Measurements from ENCODE around the gene MAIP1.
A peak's percentile ranks its signal among the peaks of the same experiment; 100 is the strongest.

MAIP1 gene

DNA sequence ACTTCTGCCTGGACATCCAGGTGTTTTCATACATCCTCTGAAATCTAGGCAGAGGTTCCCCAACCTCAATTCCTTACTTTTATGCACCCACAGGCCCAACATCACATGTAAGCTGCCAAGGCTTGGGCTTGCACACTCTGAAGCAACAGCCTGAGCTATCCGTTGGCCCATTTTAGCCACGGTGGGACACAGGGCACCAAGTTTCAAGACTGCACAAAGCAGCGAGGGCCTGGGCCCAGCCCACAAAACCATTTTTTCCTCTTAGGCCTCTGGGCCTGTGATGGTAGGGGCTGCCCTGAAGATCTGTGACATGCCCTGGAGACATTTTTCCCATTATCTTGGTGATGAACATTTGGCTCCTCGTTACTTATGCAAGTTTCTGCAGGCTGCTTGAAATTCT, 38.4 kb upstream of the MAIP1 start:
- H2BK120ac ChIP-seq (ENCODE audit: insufficient read depth, low read length, poor library complexity), result no peak overlapping the region
- no peak overlapping the region for H3K18ac ChIP-seq (ENCODE audit: low read length)
- no peak overlapping the region for H2AK5ac ChIP-seq (ENCODE audit: low read length)
- WGBS (ENCODE audit: extremely low coverage, insufficient coverage, insufficient read length), result no CpG with 5 or more reads among the region's 4 CpGs
- no peak overlapping the region for H2BK5ac ChIP-seq (ENCODE audit: low read depth, low read length, poor library complexity)
- H3K23ac ChIP-seq (ENCODE audit: low read length), result no peak overlapping the region
- H3K27ac ChIP-seq (ENCODE audit: low read depth, low read length), result no peak overlapping the region
- H3K79me1 ChIP-seq (ENCODE audit: low read length), result peaks cover under 1% of the 10 kb centered on the region
- H3K4me3 ChIP-seq (ENCODE audit: low read depth, low read length), result no peak overlapping the region
- no peak overlapping the region for H4K12ac ChIP-seq (ENCODE audit: low read depth, low read length)
- no peak overlapping the region for H4K8ac ChIP-seq (ENCODE audit: low read depth, low read length)
- H2BK12ac ChIP-seq (ENCODE audit: low read length), result no peak overlapping the region
- H2AFZ ChIP-seq (ENCODE audit: insufficient read depth, low read length, poor library complexity), result no peak overlapping the region
- peaks cover 10% of the 10 kb centered on the region for H3K79me2 ChIP-seq (ENCODE audit: control insufficient read depth, insufficient read depth, low read length, poor library complexity)
- H3K9me3 ChIP-seq (ENCODE audit: insufficient read depth, low read depth, low read length), result peaks cover 6% of the 10 kb centered on the region
- peaks cover 12 to 17% of the 10 kb centered on the region in 2 experiments for H3K36me3 ChIP-seq (ENCODE audit: control insufficient read depth in 1 of 2, insufficient read depth in 2 of 2, low read length in 2 of 2)
- H3K4ac ChIP-seq (ENCODE audit: low read depth, low read length), result peak overlapping the region; percentile 78
- H3K9ac ChIP-seq (ENCODE audit: low read length), result no peak overlapping the region
- peaks cover under 1 to 10% of the 10 kb centered on the region in 2 experiments for H3K4me1 ChIP-seq (ENCODE audit: control insufficient read depth in 1 of 2, insufficient read depth in 2 of 2, low read length in 2 of 2)
- H3K4me2 ChIP-seq (ENCODE audit: low read length), result no peak overlapping the region
- H4K91ac ChIP-seq (ENCODE audit: low read depth, low read length), result no peak overlapping the region
- DNase-seq, result no peak
- H3K14ac ChIP-seq (ENCODE audit: low read length), result no peak overlapping the region
- H3K27me3 ChIP-seq (ENCODE audit: insufficient read depth, low read length), result no peaks in the 10 kb centered on the region

DNA sequence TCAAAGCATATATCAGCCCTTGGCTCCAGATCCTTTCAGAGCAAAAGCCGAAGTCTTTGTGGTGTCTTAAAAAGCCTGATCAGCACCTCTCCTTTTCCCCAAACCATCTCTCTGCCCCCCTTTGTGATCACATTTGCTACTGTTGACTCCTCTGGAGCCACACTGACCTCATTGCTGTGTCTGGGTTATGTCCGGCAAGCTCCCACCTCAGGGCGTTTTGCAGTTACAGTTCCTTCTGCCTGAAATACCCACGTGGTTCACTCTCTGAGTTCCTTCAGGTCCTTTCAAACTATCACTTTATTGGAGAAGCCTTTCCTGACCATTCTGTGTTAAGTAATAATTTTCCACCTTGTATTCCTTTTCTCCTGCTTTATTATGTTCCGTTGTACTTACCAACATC, 32.5 kb upstream of the MAIP1 start:
- Histone ChIP-seq H3K27me3 (ENCODE audit: insufficient read depth, low read length) (no peaks in the 10 kb centered on the region), H4K12ac (ENCODE audit: low read depth, low read length) (no peak overlapping the region), H2AFZ (ENCODE audit: insufficient read depth, low read length, poor library complexity) (no peak overlapping the region), H3K4me1 (ENCODE audit: control insufficient read depth in 1 of 2, insufficient read depth in 2 of 2, low read length in 2 of 2) (peaks cover 3 to 11% of the 10 kb centered on the region in 2 experiments), H2BK120ac (ENCODE audit: insufficient read depth, low read length, poor library complexity) (no peak overlapping the region), H2BK5ac (ENCODE audit: low read depth, low read length, poor library complexity) (no peak overlapping the region), H3K4ac (ENCODE audit: low read depth, low read length) (no peak overlapping the region), H3K18ac (ENCODE audit: low read length) (no peak overlapping the region), H4K8ac (ENCODE audit: low read depth, low read length) (no peak overlapping the region), H3K27ac (ENCODE audit: low read depth, low read length) (peak overlapping the region; percentile 37), H2AK5ac (ENCODE audit: low read length) (no peak overlapping the region), H3K79me2 (ENCODE audit: control insufficient read depth, insufficient read depth, low read length, poor library complexity) (peaks cover 5% of the 10 kb centered on the region), H3K23ac (ENCODE audit: low read length) (no peak overlapping the region), H3K14ac (ENCODE audit: low read length) (no peak overlapping the region), H3K36me3 (ENCODE audit: control insufficient read depth in 1 of 2, insufficient read depth in 2 of 2, low read length in 2 of 2) (peaks cover 6 to 9% of the 10 kb centered on the region in 2 experiments), H3K4me3 (ENCODE audit: low read depth, low read length) (no peak overlapping the region), H2BK12ac (ENCODE audit: low read length) (no peak overlapping the region), H3K9me3 (ENCODE audit: insufficient read depth, low read depth, low read length) (no peaks in the 10 kb centered on the region), H3K79me1 (ENCODE audit: low read length) (peaks cover 2% of the 10 kb centered on the region), H4K91ac (ENCODE audit: low read depth, low read length) (no peak overlapping the region), H3K4me2 (ENCODE audit: low read length) (peak overlapping the region; percentile 42), H3K9ac (ENCODE audit: low read length) (no peak overlapping the region)
- peak in 1 of 2 donors; percentile 6 for DNase-seq
- no CpG with 5 or more reads among the region's 5 CpGs for WGBS (ENCODE audit: extremely low coverage, insufficient coverage, insufficient read length)

DNA sequence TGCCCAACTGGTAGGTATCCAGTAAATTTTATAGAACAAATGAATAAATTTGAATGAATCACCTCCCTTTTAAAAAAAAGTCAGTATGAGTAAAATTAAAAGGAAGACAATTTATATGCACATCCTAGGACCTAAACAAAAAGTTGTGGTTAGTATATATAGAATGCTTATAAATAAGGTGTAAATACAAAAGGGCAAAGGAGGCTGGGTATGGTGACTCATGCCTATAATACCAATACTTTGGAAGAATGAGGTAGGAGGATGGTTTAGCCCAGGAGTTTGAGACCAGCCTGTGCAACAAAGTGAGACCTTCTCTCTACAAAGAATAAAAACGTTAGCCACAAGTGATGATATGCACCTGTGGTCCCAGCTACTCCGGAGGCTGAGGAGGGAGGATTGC, 31.5 kb upstream of the MAIP1 start:
- Histone ChIP-seq H3K4me3 (ENCODE audit: low read depth, low read length) (no peak overlapping the region), H3K4me1 (ENCODE audit: control insufficient read depth in 1 of 2, insufficient read depth in 2 of 2, low read length in 2 of 2) (peaks cover 3 to 11% of the 10 kb centered on the region in 2 experiments), H3K23ac (ENCODE audit: low read length) (no peak overlapping the region), H3K4ac (ENCODE audit: low read depth, low read length) (peak overlapping the region; percentile 78), H3K79me2 (ENCODE audit: control insufficient read depth, insufficient read depth, low read length, poor library complexity) (peaks cover 5% of the 10 kb centered on the region), H4K8ac (ENCODE audit: low read depth, low read length) (no peak overlapping the region), H2BK12ac (ENCODE audit: low read length) (no peak overlapping the region), H3K79me1 (ENCODE audit: low read length) (peaks cover 2% of the 10 kb centered on the region), H3K14ac (ENCODE audit: low read length) (no peak overlapping the region), H3K4me2 (ENCODE audit: low read length) (no peak overlapping the region), H2BK120ac (ENCODE audit: insufficient read depth, low read length, poor library complexity) (no peak overlapping the region), H4K12ac (ENCODE audit: low read depth, low read length) (no peak overlapping the region), H3K9me3 (ENCODE audit: insufficient read depth, low read depth, low read length) (no peaks in the 10 kb centered on the region), H2BK5ac (ENCODE audit: low read depth, low read length, poor library complexity) (no peak overlapping the region), H3K27me3 (ENCODE audit: insufficient read depth, low read length) (no peaks in the 10 kb centered on the region), H3K27ac (ENCODE audit: low read depth, low read length) (no peak overlapping the region), H3K9ac (ENCODE audit: low read length) (no peak overlapping the region), H3K18ac (ENCODE audit: low read length) (no peak overlapping the region), H2AK5ac (ENCODE audit: low read length) (no peak overlapping the region), H4K91ac (ENCODE audit: low read depth, low read length) (no peak overlapping the region), H3K36me3 (ENCODE audit: control insufficient read depth in 1 of 2, insufficient read depth in 2 of 2, low read length in 2 of 2) (peaks cover 2 to 6% of the 10 kb centered on the region in 2 experiments), H2AFZ (ENCODE audit: insufficient read depth, low read length, poor library complexity) (no peak overlapping the region)
- DNase-seq, result no peak
- no CpG with 5 or more reads among the region's 2 CpGs for WGBS (ENCODE audit: extremely low coverage, insufficient coverage, insufficient read length)

DNA sequence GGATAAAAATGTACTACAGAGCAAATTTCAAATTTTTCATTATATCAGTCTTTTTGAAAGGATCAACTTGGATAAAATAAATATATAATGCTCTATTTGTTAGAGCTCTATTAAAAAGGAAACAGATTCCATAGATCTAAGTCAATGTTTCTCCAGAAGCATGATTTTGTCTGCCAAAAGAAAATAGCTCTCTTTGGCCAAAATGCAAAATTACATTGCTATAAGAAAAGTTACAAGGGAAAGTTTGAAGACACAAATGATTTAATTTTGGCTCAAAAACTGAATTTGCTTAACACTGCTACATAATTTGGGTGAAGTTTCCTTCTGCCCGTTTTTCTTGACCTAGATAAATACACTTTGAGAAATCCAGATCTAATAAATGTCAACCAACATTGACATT, 28.6 kb upstream of the MAIP1 start:
- Histone ChIP-seq H2AFZ (ENCODE audit: insufficient read depth, low read length, poor library complexity) (no peak overlapping the region), H3K27me3 (ENCODE audit: insufficient read depth, low read length) (no peaks in the 10 kb centered on the region), H3K79me1 (ENCODE audit: low read length) (peaks cover 2% of the 10 kb centered on the region), H2BK5ac (ENCODE audit: low read depth, low read length, poor library complexity) (no peak overlapping the region), H3K18ac (ENCODE audit: low read length) (no peak overlapping the region), H3K9ac (ENCODE audit: low read length) (no peak overlapping the region), H4K12ac (ENCODE audit: low read depth, low read length) (no peak overlapping the region), H2AK5ac (ENCODE audit: low read length) (no peak overlapping the region), H3K4me2 (ENCODE audit: low read length) (no peak overlapping the region), H4K8ac (ENCODE audit: low read depth, low read length) (no peak overlapping the region), H3K9me3 (ENCODE audit: insufficient read depth, low read depth, low read length) (no peaks in the 10 kb centered on the region), H3K27ac (ENCODE audit: low read depth, low read length) (no peak overlapping the region), H3K14ac (ENCODE audit: low read length) (no peak overlapping the region), H3K23ac (ENCODE audit: low read length) (no peak overlapping the region), H3K4me3 (ENCODE audit: low read depth, low read length) (no peak overlapping the region), H3K4ac (ENCODE audit: low read depth, low read length) (no peak overlapping the region), H3K79me2 (ENCODE audit: control insufficient read depth, insufficient read depth, low read length, poor library complexity) (peaks cover 5% of the 10 kb centered on the region), H4K91ac (ENCODE audit: low read depth, low read length) (no peak overlapping the region), H3K4me1 (ENCODE audit: control insufficient read depth in 1 of 2, insufficient read depth in 2 of 2, low read length in 2 of 2) (peaks cover 3 to 5% of the 10 kb centered on the region in 2 experiments), H2BK12ac (ENCODE audit: low read length) (no peak overlapping the region), H3K36me3 (ENCODE audit: control insufficient read depth in 1 of 2, insufficient read depth in 2 of 2, low read length in 2 of 2) (peaks cover 5 to 12% of the 10 kb centered on the region in 2 experiments), H2BK120ac (ENCODE audit: insufficient read depth, low read length, poor library complexity) (no peak overlapping the region)
- DNase-seq, result no peak
- no CpG with 5 or more reads among the region's 1 CpG for WGBS (ENCODE audit: extremely low coverage, insufficient coverage, insufficient read length)
